Left lung (tissue), 14 donors: ENCODE results near the gene FCGR3B. TPM values are rescaled to one million over a fixed set of nuclear protein-coding genes. Genes with fewer than 3 reads are reported as not detected.
"Not testable (repeated sequence)": the region's sequence is repeated elsewhere in the genome, so short reads cannot be mapped to it uniquely, and the experiment has no call there.

Experiments used
- ATAC-seq: fragments of 200-7000 bp; cut with Tn5 transposase; one replicate; pipeline ENCODE4 v1.9.1; 2020; ENCODE audit warnings: moderate library complexity
- DNase-seq, 4 donors: peaks; one replicate each; pipeline ENCODE4 v3.0.0-alpha.2; 2013 to 2020
- H3K27ac ChIP-seq, 2 donors: fragments of 200-600 bp; sonication (generic) in 1 of 2; one replicate each; pipeline versions ENCODE4 v1.5.0 to v1.8.0; 2020 to 2021
- H3K27me3 ChIP-seq, 2 donors: fragments of 200-600 bp; sonication (generic) in 1 of 2; one replicate each; pipeline versions ENCODE4 v1.5.0 to v1.8.0; 2020 to 2021
- H3K36me3 ChIP-seq, 2 donors: fragments of 200-600 bp; sonication (generic) in 1 of 2; one replicate each; pipeline versions ENCODE4 v1.5.0 to v1.8.0; 2020 to 2021
- H3K4me1 ChIP-seq, 2 donors: fragments of 200-600 bp; one replicate each; pipeline ENCODE4 v1.8.0; 2021
- H3K4me3 ChIP-seq, 2 donors: fragments of 200-600 bp; sonication (generic) in 1 of 2; one replicate each; pipeline versions ENCODE4 v1.5.0 to v1.8.0; 2020 to 2021; ENCODE audit warnings: mild to moderate bottlenecking in 1 of 2
- H3K9me3 ChIP-seq, 2 donors: fragments of 200-600 bp; sonication (generic) in 1 of 2; one replicate each; pipeline versions ENCODE4 v1.5.0 to v1.8.0; 2020 to 2021
- CTCF ChIP-seq, 2 donors: fragments of 200-600 bp; sonication (generic) in 1 of 2; IDR thresholded peaks; one replicate each; pipeline versions ENCODE4 v1.5.0 to v1.8.0; 2021; ENCODE audit warnings: antibody characterized with exemption in 2 of 2
- intact Hi-C, 2 donors: fragments of 100-400 bp; cut with DNase I; formaldehyde crosslinking; loops; one replicate each; pipeline versions ENCODE4 v1.11.2 to v1.14.2; 2022
- long read RNA-seq, 12 donors: library from polyadenylated mRNA in 2 of 12; unstranded in 2 of 12; transcript quantifications; one replicate each; pipeline ENCODE4 v2.0.0 and lab custom pipeline, GENCODE V29; 2019 to 2026
- polyA plus RNA-seq, 6 donors: library from polyadenylated mRNA; unstranded; fragments of 120-200 nt; gene quantifications; one replicate each; pipeline ENCODE4 v1.2.1, GENCODE V29; 2013; ENCODE audit not compliant: insufficient read length in 6 of 6
- total RNA-seq, 2 donors: library from RNA; stranded (reverse); fragmentation: NEBNext Ultra II Directional; extraction: Animal tissue kit (Norgen Biotek cat#: 25700); gene quantifications; one replicate each; pipeline ENCODE4 v1.2.1, GENCODE V29; 2021
- donor health status: DM: no; HTN: yes; CAD: no.
- donor health status: DM: no; HTN: no; CAD: no.

FCGR3B gene
- total RNA-seq (10 to 100 TPM in 1 of 2 donors, 1 to 10 TPM in 1; 7.8 to 74.8 TPM), polyA plus RNA-seq (1 to 10 TPM in 1 of 6 donors, under 1 TPM in 5; 0.20 to 1.0 (median 0.47) TPM)
- long read RNA-seq, donor 1 = 0 reads
- long read RNA-seq, donor 2 = 0 reads
- long read RNA-seq, donor 3 = 0 reads
- long read RNA-seq, donor 4, partial matches to known transcripts = 0 of 2 reads
- long read RNA-seq, donor 4, other reads (novel, unspliced or antisense) = 0 of 2 reads
- long read RNA-seq, donor 5 = 0 reads
- long read RNA-seq, donor 6 = 0 reads
- long read RNA-seq, donor 7 = 0 reads
- long read RNA-seq, donor 8 = 0 reads
- long read RNA-seq, donor 9 = 0 reads
- long read RNA-seq, donor 10, partial matches to known transcripts = 0 of 3 reads
- long read RNA-seq, donor 10, other reads (novel, unspliced or antisense) = 1 of 3 reads
- long read RNA-seq, donor 11 = 0 reads
- long read RNA-seq, donor 12 = 0 reads

- Histone ChIP-seq H3K27ac (peak within 1 kb of the TSS in 1 of 2 donors; percentile 63), H3K9me3 (no peaks in the 10 kb centered on the region), H3K4me1 (peaks cover 0 to 10% of the 10 kb centered on the region in 2 donors), H3K4me3 (no peak within 1 kb of the TSS), H3K36me3 (no peaks in the 10 kb centered on the region), H3K27me3 (no peaks in the 10 kb centered on the region)
- ATAC-seq = no peak
- intact Hi-C loops = no loop called here
- no peak for DNase-seq
- no peak for TF ChIP-seq CTCF (IDR thresholded peaks at IDR 0.05)
These were observed at the start of gene FCGR3B for GRCh38 chr1:161631076-161631475. Gene FCGR3B, minus strand, starts transcription at chr1:161631176. Its CDS starts 82 bp downstream, at chr1:161631094.

DNA sequence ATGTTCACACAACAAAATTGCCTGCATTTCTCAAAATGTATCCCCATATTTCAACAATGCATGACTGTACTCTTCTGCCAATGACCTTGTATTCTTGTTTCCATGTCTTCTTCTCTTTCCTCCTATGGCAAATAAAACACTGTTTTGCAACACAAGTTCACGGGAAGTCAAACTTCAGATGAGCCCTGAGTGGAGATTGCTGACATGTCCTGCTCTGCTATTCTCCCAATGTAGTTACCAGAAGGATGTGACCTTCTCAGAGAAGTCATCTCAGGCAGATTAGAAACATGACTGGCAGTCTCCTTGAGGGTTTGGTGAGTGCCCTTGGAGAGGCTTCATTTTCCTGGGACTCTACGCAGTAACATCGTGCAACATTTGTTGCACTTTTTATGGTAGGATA lies 47.5 kb upstream of the FCGR3B start:
- Histone ChIP-seq H3K36me3 (no peaks in the 10 kb centered on the region), H3K4me1 (no peaks in the 10 kb centered on the region), H3K27me3 (peaks cover 9 to 36% of the 10 kb centered on the region in 2 donors), H3K27ac (no peak overlapping the region), H3K9me3 (no peaks in the 10 kb centered on the region), H3K4me3 (no peak overlapping the region)
- no peak for TF ChIP-seq CTCF (IDR thresholded peaks at IDR 0.05)
- intact Hi-C loops = no loop called here
- DNase-seq (no peak), ATAC-seq (no peak)

GRCh38 chr1:161676958-161677689 lies 46.1 kb upstream of the FCGR3B start:
- ATAC-seq = no peak

GRCh38 chr1:161676441-161676840 lies 45.5 kb upstream of the FCGR3B start:
- Histone ChIP-seq H3K4me1 (no peaks in the 10 kb centered on the region), H3K4me3 (no peak overlapping the region), H3K9me3 (no peaks in the 10 kb centered on the region), H3K36me3 (no peaks in the 10 kb centered on the region), H3K27me3 (peaks cover 0 to 15% of the 10 kb centered on the region in 2 donors), H3K27ac (no peak overlapping the region)
- intact Hi-C loops = no loop called here
- ATAC-seq = no peak
- no peak for DNase-seq
- no peak for TF ChIP-seq CTCF (IDR thresholded peaks at IDR 0.05)

More at GRCh38 chr1:161676958-161677689, 46.1 kb upstream of the FCGR3B start:
- Histone ChIP-seq H3K36me3 (no peaks in the 10 kb centered on the region), H3K27me3 (peaks cover under 1 to 22% of the 10 kb centered on the region in 2 donors), H3K4me3 (no peak overlapping the region), H3K4me1 (no peaks in the 10 kb centered on the region), H3K9me3 (no peaks in the 10 kb centered on the region), H3K27ac (no peak overlapping the region)
- intact Hi-C loops = no loop called here
- TF ChIP-seq CTCF (IDR thresholded peaks at IDR 0.05) = no peak
- no peak for DNase-seq

DNA sequence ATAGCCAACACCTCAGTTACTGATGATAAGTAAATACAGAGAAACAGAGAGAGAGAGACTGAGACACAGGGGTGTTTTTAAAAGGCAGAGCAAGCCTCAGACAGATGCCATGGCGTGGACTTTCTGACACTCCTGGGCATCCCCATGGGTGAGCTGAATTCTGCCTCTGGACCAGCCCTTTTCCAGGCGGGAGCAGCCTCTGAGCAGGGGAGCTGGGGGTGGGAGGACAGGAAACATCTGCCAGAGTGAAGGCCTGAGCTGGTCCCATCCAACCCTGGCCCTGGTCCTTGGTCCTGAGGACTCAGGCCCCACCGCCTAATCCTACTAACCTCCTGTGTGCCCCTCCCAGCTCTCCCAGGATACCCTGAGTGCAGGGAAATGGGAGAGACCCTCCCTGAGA lies 43.9 kb upstream of the FCGR3B start:
- H3K4me3 ChIP-seq, H3K27me3 ChIP-seq, H3K9me3 ChIP-seq, H3K36me3 ChIP-seq, ATAC-seq, H3K4me1 ChIP-seq, H3K27ac ChIP-seq, intact Hi-C loops: not testable (repeated sequence)
- peak in 2 of 4 donors; percentile 3 to 10 for DNase-seq

GRCh38 chr1:161674447-161674846 lies 43.5 kb upstream of the FCGR3B start:
- H3K27ac ChIP-seq, H3K36me3 ChIP-seq, DNase-seq, intact Hi-C loops, H3K4me1 ChIP-seq, H3K4me3 ChIP-seq, H3K27me3 ChIP-seq, H3K9me3 ChIP-seq, ATAC-seq: not testable (repeated sequence)

DNA sequence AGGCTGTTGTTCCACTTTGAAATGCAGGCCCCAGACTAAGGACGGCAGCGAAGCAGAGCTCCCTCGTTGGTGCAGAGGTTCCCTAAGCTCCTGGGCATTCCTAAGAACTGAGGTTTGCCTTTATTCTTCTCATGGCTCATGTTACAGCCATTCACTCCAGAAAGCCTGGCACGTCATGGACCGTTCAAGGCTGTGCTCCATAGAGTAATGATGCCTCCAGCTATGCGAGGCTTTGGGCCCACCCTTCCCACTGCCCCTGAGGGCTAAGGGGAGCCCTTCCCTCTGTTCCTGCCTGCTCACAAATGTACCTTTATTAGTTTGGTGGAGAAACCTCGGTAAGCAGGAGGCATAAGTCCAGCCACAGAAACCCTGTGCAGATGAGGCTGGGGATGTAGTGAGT lies 42.5 kb upstream of the FCGR3B start:
- H3K9me3 ChIP-seq, H3K4me1 ChIP-seq, intact Hi-C loops, H3K36me3 ChIP-seq, H3K4me3 ChIP-seq, H3K27me3 ChIP-seq, ATAC-seq, DNase-seq, H3K27ac ChIP-seq: not testable (repeated sequence)

DNA sequence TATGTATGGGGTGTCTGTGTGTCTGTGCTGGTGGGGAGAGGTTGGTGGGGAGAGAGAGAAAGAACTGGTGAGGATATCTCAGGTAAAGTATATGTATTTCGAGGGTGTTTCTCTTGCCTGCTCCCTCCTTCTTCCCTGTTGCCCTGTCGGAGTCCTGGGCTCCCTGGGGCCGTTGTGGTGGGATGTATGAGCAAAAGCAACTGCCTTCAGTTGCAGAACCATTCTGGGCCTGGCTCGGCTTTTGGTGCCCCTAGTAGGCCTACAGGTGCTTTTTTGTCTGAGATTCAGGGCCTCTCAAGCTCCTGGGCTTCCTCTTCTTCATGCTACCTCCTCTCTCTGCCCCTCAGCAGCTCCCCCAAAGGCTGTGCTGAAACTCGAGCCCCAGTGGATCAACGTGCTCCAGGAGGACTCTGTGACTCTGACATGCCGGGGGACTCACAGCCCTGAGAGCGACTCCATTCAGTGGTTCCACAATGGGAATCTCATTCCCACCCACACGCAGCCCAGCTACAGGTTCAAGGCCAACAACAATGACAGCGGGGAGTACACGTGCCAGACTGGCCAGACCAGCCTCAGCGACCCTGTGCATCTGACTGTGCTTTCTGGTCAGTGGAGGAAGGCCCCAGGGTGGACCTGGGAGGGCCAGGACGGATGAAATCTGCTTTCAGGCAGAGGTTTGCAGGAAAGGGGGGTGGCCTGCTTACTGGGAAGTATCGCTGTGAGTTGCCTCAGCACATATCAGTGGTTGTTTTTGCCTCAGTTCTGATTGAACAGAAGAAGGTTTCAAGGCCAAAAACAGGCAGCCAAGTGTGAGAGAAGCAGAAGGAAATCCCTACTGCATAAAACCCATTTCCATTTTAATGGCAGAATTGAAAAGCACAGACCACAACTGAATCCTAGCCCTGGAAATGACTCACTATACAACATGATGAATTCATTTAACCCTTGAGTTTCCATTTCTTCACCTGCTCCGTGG lies 40.4 kb upstream of the FCGR3B start:
- ATAC-seq, H3K36me3 ChIP-seq, H3K27me3 ChIP-seq, H3K27ac ChIP-seq, H3K4me1 ChIP-seq, DNase-seq, H3K9me3 ChIP-seq, H3K4me3 ChIP-seq, intact Hi-C loops: not testable (repeated sequence)
